NB4 (cell line): ENCODE results near the gene MIS18BP1.

Source experiments
- DNase-seq: peaks from one replicate; pipeline ENCODE4 v3.0.0; 2010; ENCODE audit warnings: low read depth
- H3K4me3 ChIP-seq: one replicate; pipeline ENCODE4 v1.5.1; 2011; ENCODE audit warnings: mild to moderate bottlenecking, low read depth, low read length, moderate library complexity
- CTCF ChIP-seq: IDR thresholded peaks from one replicate; pipeline ENCODE4 v1.5.1; 2012; ENCODE audit warnings: low read depth, low read length
- MAX ChIP-seq: IDR thresholded peaks from 2 replicates; pipeline ENCODE4 v1.6.1; 2011; ENCODE audit warnings: low read depth, low read length
- MYC ChIP-seq: IDR thresholded peaks from 2 replicates; pipeline ENCODE4 v1.6.1; 2011; ENCODE audit warnings: low read depth, low read length
- POLR2A ChIP-seq: IDR thresholded peaks from 2 replicates; pipeline ENCODE4 v1.6.1; 2011; ENCODE audit warnings: mild to moderate bottlenecking; ENCODE audit not compliant: insufficient read length; ENCODE audit errors: extremely low read depth

The MIS18BP1 gene

GRCh38 chr14:45177076-45177475, 75.9 kb downstream of the MIS18BP1 start:
- TF ChIP-seq MAX (no peak), CTCF (no peak), POLR2A (no peak), MYC (no peak)
- peak; percentile 51 for DNase-seq
- H3K4me3 ChIP-seq = no peak overlapping the region

GRCh38 chr14:45169906-45170305, 83.1 kb downstream of the MIS18BP1 start:
- no peak overlapping the region for H3K4me3 ChIP-seq
- no peak for TF ChIP-seq CTCF
- TF ChIP-seq POLR2A = no peak
- no peak for TF ChIP-seq MYC
- no peak for TF ChIP-seq MAX
- DNase-seq = no peak

- H3K4me3 ChIP-seq = no peak overlapping the region
- TF ChIP-seq CTCF = no peak
- TF ChIP-seq POLR2A = no peak
- no peak for TF ChIP-seq MYC
- TF ChIP-seq MAX = no peak
These were observed 96.9 kb downstream of the MIS18BP1 start for GRCh38 chr14:45156067-45156466.

More at GRCh38 chr14:45156067-45156466, 96.9 kb downstream of the MIS18BP1 start:
- DNase-seq = no peak
